ENCODE results near the gene MPO.

Gene MPO

GRCh38 chr17:58320163-58320558, 39.4 kb upstream of the MPO start:
- DNase-seq (ENCODE audit: low read depth): no peak

GRCh38 chr17:58319173-58320162, 38.7 kb upstream of the MPO start:
- no peak for DNase-seq (ENCODE audit: low read depth)

GRCh38 chr17:58318627-58319172, 38.0 kb upstream of the MPO start:
- DNase-seq (ENCODE audit: low read depth): no peak

- no peak for DNase-seq (ENCODE audit: low read depth)
Observed at GRCh38 chr17:58318065-58318481, 37.3 kb upstream of the MPO start.

- peak; percentile 93 for DNase-seq (ENCODE audit: low read depth)
Observed at GRCh38 chr17:58317421-58318064, 36.8 kb upstream of the MPO start.

- no peak for DNase-seq (ENCODE audit: low read depth)
Observed at GRCh38 chr17:58316260-58316960, 35.7 kb upstream of the MPO start.

GRCh38 chr17:58315750-58316149, 35.0 kb upstream of the MPO start:
- DNase-seq (ENCODE audit: low read depth): no peak

GRCh38 chr17:58315281-58315711, 34.6 kb upstream of the MPO start:
- DNase-seq (ENCODE audit: low read depth): no peak

GRCh38 chr17:58314706-58315015, 33.9 kb upstream of the MPO start:
- no peak for DNase-seq (ENCODE audit: low read depth)

GRCh38 chr17:58313815-58314705, 33.3 kb upstream of the MPO start:
- DNase-seq (ENCODE audit: low read depth): no peak

GRCh38 chr17:58312829-58313228, 32.1 kb upstream of the MPO start:
- no peak for DNase-seq (ENCODE audit: low read depth)

GRCh38 chr17:58312021-58312630, 31.4 kb upstream of the MPO start:
- DNase-seq (ENCODE audit: low read depth): no peak

GRCh38 chr17:58311429-58311894, 30.7 kb upstream of the MPO start:
- DNase-seq (ENCODE audit: low read depth): no peak

GRCh38 chr17:58310511-58311428, 30.0 kb upstream of the MPO start:
- DNase-seq (ENCODE audit: low read depth): no peak

- DNase-seq (ENCODE audit: low read depth): no peak
Observed at GRCh38 chr17:58309918-58310259, 29.2 kb upstream of the MPO start.

- no peak for DNase-seq (ENCODE audit: low read depth)
Observed at GRCh38 chr17:58308985-58309917, 28.5 kb upstream of the MPO start.

GRCh38 chr17:58308173-58308984, 27.6 kb upstream of the MPO start:
- DNase-seq (ENCODE audit: low read depth): peak; percentile 33
